Naive thymus-derived CD8-positive, alpha-beta T cell (primary cell): ENCODE measurements around the gene FMO1. TPM values are rescaled to one million over a fixed set of nuclear protein-coding genes. Genes with fewer than 3 reads are reported as not detected.
"Not testable (repeated sequence)": the region's sequence is repeated elsewhere in the genome, so short reads cannot be mapped to it uniquely, and the experiment has no call there.

ENCODE experiments used
- ATAC-seq, 2 donors: fragments of 150-1000 bp; cut with Tn5 transposase in 1 of 2; sonication (Bioruptor Pico), chemical (Tn5 transposase) in 1 of 2; 1 replicate in 1 of 2; 2 replicates in 1 of 2; pipeline ENCODE4 v1.10.0; 2021; ENCODE audit warnings: mild to moderate bottlenecking in 2 of 2, moderate library complexity in 2 of 2
- POLR2A ChIA-PET: fragments of 350-600 bp; sonication (Branson Sonifier 250); formaldehyde crosslinking; loops from one replicate; lab custom pipeline; 2021; ENCODE audit warnings: antibody characterized with exemption; lab: Charles Lee
- DNase-seq, 10 donors: peaks; one replicate each; pipeline versions ENCODE4 v3.0.0 to v3.0.0-alpha.2; 2020 to 2022
- H3K27ac Mint-ChIP-seq, 10 donors: one replicate each; pipeline ENCODE4 v1.8.0; 2020 to 2022; ENCODE audit warnings: mild to moderate bottlenecking in 10 of 10, mixed read lengths in 10 of 10, moderate library complexity in 4 of 10, inconsistent platforms in 1 of 10
- H3K27me3 Mint-ChIP-seq, 5 donors: one replicate each; pipeline ENCODE4 v1.8.0; 2021 to 2022; ENCODE audit warnings: mixed read lengths in 5 of 5
- H3K36me3 Mint-ChIP-seq, 3 donors: one replicate each; pipeline ENCODE4 v1.8.0; 2020 to 2022; ENCODE audit warnings: mixed read lengths in 3 of 3, mild to moderate bottlenecking in 2 of 3, inconsistent platforms in 1 of 3
- H3K4me1 Mint-ChIP-seq, 4 donors: one replicate each; pipeline ENCODE4 v1.8.0; 2021 to 2022; ENCODE audit warnings: mixed read lengths in 4 of 4
- H3K4me3 Mint-ChIP-seq, 10 donors: one replicate each; pipeline ENCODE4 v1.8.0; 2020 to 2022; ENCODE audit warnings: mild to moderate bottlenecking in 10 of 10, mixed read lengths in 10 of 10, moderate library complexity in 6 of 10, inconsistent platforms in 1 of 10
- H3K9me3 Mint-ChIP-seq, 9 donors: one replicate each; pipeline ENCODE4 v1.8.0; 2020 to 2022; ENCODE audit warnings: mixed read lengths in 9 of 9, mild to moderate bottlenecking in 3 of 9, inconsistent platforms in 1 of 9, moderate library complexity in 1 of 9
- polyA plus RNA-seq, 3 donors: library from polyadenylated mRNA; unstranded; fragments of 300-500 nt; fragmentation: Illumina TruSeq; gene quantifications; one replicate each; pipeline ENCODE4 v1.2.3, GENCODE V29; 2021
- total RNA-seq, 8 experiments: library from RNA in 2 of 8; stranded (reverse) in 2 of 8; gene quantifications; one replicate each; pipeline ENCODE4 v1.2.3 and lab custom pipeline; 2021 to 2026

FMO1 gene
- total and polyA plus RNA-seq, 5 experiments from 2014 or later, result not detected

DNA sequence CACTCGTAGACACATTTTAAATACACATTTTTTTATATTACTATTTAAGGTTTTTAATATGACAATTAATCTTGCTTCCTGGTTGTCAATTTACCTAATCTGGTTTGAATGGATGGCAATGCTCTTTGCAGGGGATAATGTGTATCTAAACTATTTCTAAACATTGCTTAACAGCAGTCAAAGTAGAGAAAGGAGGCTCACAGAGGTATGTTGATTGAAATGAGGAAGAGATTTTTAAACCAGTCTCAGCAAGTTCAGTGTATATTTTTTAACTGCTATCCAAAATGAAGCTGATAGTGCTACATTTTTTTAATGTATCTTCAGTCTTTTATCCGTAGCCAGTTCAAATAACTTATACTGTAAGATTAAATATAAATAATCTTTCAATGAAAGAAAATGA is 17.4 kb downstream of the FMO1 start:
- ATAC-seq (no peak), DNase-seq (no peak)
- Mint-ChIP-seq H3K4me1 (no peaks in the 10 kb centered on the region), H3K36me3 (no peaks in the 10 kb centered on the region), H3K27ac (no peak overlapping the region), H3K27me3 (peaks cover 5 to 20% (median 11%) of the 10 kb centered on the region in 5 donors), H3K9me3 (no peaks in the 10 kb centered on the region), H3K4me3 (no peak overlapping the region)
- POLR2A ChIA-PET, result no interaction called here

DNA sequence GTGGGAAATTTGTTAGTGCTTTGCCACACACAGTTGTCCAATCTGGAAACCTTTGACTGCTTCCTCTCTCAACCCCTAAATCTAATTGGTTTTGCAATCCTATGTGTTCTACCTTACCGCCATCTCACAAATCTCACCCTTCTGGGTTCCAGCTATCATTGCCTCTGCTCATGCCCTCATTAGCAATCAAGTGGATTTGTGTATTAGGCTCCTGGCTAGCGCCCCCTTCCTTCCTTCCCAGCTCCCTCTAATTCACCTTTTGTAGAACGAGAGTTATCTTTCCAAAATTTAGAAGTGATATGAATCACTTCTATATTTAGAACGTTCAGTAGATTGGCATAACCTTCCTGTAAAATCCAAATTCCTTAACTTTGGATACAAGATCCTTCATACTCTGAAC is 18.6 kb downstream of the FMO1 start:
- no peak overlapping the region for H3K27ac Mint-ChIP-seq
- no peak overlapping the region for H3K4me3 Mint-ChIP-seq
- no peaks in the 10 kb centered on the region for H3K36me3 Mint-ChIP-seq
- ATAC-seq (no peak), DNase-seq (no peak)
- H3K27me3 Mint-ChIP-seq, result peaks cover 7 to 25% (median 12%) of the 10 kb centered on the region in 5 donors
- no peaks in the 10 kb centered on the region for H3K4me1 Mint-ChIP-seq
- H3K9me3 Mint-ChIP-seq, result peaks cover 0 to 7% (median 0%) of the 10 kb centered on the region in 9 donors
- POLR2A ChIA-PET, result no interaction called here

DNA sequence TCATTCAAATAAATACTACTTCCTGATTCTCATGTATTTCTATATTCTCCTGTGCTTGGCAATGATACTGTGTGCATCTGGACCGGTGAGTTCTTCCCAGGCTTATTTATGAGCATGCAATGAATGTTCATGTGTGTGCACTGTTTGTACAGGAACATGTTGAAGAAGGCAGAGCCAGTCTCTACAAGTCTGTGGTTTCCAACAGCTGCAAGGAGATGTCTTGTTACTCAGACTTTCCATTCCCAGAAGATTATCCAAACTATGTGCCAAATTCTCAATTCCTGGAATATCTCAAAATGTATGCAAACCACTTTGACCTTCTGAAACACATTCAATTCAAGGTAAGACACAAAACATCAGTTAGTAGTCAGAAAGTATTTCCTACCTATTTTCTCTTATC is 19.1 kb downstream of the FMO1 start:
- no peak overlapping the region for H3K27ac Mint-ChIP-seq
- peaks cover 7 to 25% (median 12%) of the 10 kb centered on the region in 5 donors for H3K27me3 Mint-ChIP-seq
- H3K4me3 Mint-ChIP-seq, result no peak overlapping the region
- no peak for DNase-seq
- H3K36me3 Mint-ChIP-seq, result no peaks in the 10 kb centered on the region
- H3K9me3 Mint-ChIP-seq, result peaks cover 0 to 7% (median 0%) of the 10 kb centered on the region in 9 donors
- no peak for ATAC-seq
- POLR2A ChIA-PET, result no interaction called here
- H3K4me1 Mint-ChIP-seq, result no peaks in the 10 kb centered on the region

DNA sequence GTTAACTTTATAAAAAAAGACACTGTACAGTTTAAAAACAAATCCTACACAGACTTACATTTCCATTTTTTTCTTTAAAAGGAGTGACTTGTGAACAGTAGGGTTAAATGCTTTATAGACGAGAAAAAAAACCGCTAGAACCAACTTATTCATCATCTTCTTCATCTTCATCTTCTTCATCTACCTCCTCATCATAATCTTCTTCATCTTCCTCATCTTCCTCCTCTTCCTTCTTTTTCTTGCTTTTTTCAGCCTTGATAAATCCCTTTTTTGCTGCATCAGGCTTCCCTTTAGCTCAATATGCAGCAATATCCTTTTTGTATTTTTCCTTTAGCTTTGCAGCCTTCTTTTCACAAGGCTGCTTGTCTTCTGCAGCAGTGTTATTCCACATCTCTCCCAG is 22.5 kb downstream of the FMO1 start:
- no peaks in the 10 kb centered on the region for H3K4me1 Mint-ChIP-seq
- H3K4me3 Mint-ChIP-seq, result no peak overlapping the region
- H3K9me3 Mint-ChIP-seq, result peaks cover 0 to 7% (median 0%) of the 10 kb centered on the region in 9 donors
- H3K27ac Mint-ChIP-seq, result no peak overlapping the region
- ATAC-seq (no peak), DNase-seq (no peak)
- no peaks in the 10 kb centered on the region for H3K36me3 Mint-ChIP-seq
- POLR2A ChIA-PET, result no interaction called here
- peaks cover 13 to 27% (median 15%) of the 10 kb centered on the region in 5 donors for H3K27me3 Mint-ChIP-seq

DNA sequence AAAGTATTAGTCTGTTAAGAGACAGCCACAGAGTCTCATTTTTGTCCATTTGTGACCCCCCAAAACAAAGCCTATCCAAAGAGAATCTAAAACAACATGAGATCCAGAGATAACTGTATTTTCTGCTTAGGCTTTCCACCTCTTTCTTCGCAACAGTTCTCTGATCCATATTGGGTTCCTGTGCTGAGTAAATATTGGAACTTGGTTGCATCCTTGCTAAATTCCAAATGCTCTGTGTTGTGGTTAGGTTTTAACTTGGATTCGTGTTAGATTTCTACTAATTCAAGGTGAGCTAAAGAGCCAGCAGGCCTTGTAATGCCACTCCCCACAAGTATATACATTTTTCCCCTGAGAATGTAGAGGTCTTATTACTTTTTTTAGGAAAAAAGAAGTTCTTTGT is 29.2 kb downstream of the FMO1 start:
- H3K4me1 Mint-ChIP-seq, result peaks cover 0 to 15% (median 0%) of the 10 kb centered on the region in 4 donors
- DNase-seq, result no peak
- no peak overlapping the region for H3K4me3 Mint-ChIP-seq
- ATAC-seq, result no peak
- POLR2A ChIA-PET, result no interaction called here
- H3K27ac Mint-ChIP-seq, result no peak overlapping the region
- peaks cover 8 to 31% (median 15%) of the 10 kb centered on the region in 5 donors for H3K27me3 Mint-ChIP-seq
- no peaks in the 10 kb centered on the region for H3K36me3 Mint-ChIP-seq
- H3K9me3 Mint-ChIP-seq, result peaks cover 0 to 4% (median 0%) of the 10 kb centered on the region in 9 donors

DNA sequence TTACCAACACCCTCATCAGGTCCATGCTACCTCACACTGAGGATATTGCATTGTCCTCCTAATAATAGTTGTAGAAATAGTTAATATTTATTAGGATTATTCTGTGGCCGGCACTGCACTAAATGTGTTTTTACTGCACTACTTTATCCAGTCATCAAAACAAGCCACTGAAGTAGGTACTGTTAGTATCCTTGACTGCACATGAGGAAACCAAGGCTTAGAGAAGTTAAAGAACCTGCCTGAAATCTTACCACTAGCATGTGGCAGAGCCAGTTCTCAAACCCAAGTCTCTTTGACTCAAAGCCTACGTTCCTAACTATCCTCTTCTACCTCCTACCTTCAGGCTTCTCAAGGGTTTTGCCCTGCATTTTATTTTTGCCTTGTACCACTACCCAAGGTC is 30.9 kb downstream of the FMO1 start:
- Mint-ChIP-seq H3K36me3 (no peaks in the 10 kb centered on the region), H3K27ac (peak overlapping the region in 1 of 10 donors; percentile 17), H3K4me1 (peaks cover 0 to 15% (median 0%) of the 10 kb centered on the region in 4 donors), H3K4me3 (peak overlapping the region in 1 of 10 donors; percentile 1), H3K9me3 (no peaks in the 10 kb centered on the region), H3K27me3 (peaks cover 10 to 31% (median 13%) of the 10 kb centered on the region in 5 donors)
- DNase-seq (no peak), ATAC-seq (no peak)
- POLR2A ChIA-PET, result no interaction called here

DNA sequence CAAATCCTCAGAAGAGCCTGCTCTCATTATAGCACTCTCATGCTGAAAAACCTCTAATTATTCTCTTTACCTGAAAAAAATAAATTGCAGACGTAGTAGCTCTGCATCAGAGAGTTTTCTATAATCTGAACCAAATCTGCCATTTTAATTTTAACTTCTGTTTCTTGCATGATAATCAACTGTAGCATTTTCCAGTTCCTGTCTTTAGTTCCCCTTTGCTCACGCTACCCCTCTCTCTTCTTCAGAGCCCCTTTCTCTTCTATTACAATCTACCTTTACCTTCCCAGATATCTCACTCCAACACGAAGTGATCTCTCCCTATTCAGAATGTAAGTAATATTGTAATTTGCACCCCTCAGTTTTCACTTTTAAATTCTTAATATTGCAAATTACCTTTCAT is 31.4 kb downstream of the FMO1 start:
- no peaks in the 10 kb centered on the region for H3K36me3 Mint-ChIP-seq
- H3K4me1 Mint-ChIP-seq, result peaks cover 0 to 15% (median 0%) of the 10 kb centered on the region in 4 donors
- DNase-seq (no peak), ATAC-seq (no peak)
- POLR2A ChIA-PET, result no interaction called here
- peak overlapping the region in 1 of 10 donors; percentile 17 for H3K27ac Mint-ChIP-seq
- no peaks in the 10 kb centered on the region for H3K9me3 Mint-ChIP-seq
- H3K27me3 Mint-ChIP-seq, result peaks cover 10 to 31% (median 13%) of the 10 kb centered on the region in 5 donors
- H3K4me3 Mint-ChIP-seq, result peak overlapping the region in 1 of 10 donors; percentile 1

DNA sequence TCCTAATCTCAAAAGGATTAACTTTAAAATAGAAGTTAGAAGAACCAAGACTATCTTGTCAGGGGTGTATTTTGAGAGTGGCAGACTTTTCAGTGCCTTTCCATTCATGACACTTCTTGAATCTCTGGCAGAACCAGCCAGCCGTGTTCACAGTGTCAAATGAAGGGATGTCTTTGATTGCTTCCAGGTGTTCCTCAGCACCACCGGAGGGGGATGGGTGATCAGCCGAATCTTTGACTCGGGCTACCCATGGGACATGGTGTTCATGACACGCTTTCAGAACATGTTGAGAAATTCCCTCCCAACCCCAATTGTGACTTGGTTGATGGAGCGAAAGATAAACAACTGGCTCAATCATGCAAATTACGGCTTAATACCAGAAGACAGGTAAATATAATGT is 32.3 kb downstream of the FMO1 start:
- Mint-ChIP-seq H3K27ac (no peak overlapping the region), H3K9me3 (no peaks in the 10 kb centered on the region), H3K27me3 (peaks cover 9 to 31% (median 13%) of the 10 kb centered on the region in 5 donors), H3K4me3 (no peak overlapping the region), H3K36me3 (no peaks in the 10 kb centered on the region), H3K4me1 (peaks cover 0 to 15% (median 0%) of the 10 kb centered on the region in 4 donors)
- POLR2A ChIA-PET, result no interaction called here
- DNase-seq, result no peak
- no peak for ATAC-seq

DNA sequence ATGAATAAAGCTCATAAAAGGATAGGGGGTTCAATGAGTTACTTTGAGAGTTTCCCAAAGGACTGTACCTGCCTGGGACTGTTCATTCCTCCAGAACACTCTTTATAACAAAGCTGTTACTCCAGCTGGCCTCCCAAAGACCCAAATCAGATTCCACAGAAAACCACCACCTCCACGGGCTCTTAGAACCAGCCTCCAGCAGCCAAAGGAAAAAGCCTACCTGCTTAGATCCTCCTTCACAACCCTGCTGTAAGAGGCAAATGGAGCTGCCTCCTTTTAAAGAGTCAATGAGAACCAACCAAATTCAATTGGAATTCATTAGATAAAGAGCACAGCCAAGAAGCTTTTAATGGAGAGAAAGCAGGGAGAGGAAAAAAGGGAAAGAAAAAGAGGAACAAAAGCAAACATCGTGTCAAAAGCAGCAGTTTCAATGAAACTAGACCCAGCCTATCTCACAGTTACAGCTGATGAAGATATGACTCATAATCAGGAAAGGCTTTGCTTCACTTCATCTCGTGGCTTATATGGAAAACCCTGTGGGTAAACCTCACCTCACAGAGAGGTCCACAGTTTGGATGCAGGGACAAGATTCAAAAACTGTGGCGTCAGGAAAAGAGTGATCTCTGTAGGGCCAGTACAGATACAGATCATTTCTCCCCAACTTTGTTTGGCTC is 37.9 kb downstream of the FMO1 start:
- H3K36me3 Mint-ChIP-seq, result no peaks in the 10 kb centered on the region
- DNase-seq (no peak), ATAC-seq (no peak)
- POLR2A ChIA-PET, result no interaction called here
- H3K27ac Mint-ChIP-seq, result no peak overlapping the region
- no peak overlapping the region for H3K4me3 Mint-ChIP-seq
- no peaks in the 10 kb centered on the region for H3K9me3 Mint-ChIP-seq
- H3K27me3 Mint-ChIP-seq, result peaks cover 7 to 22% (median 10%) of the 10 kb centered on the region in 5 donors
- H3K4me1 Mint-ChIP-seq, result peaks cover 0 to 6% (median 0%) of the 10 kb centered on the region in 4 donors

DNA sequence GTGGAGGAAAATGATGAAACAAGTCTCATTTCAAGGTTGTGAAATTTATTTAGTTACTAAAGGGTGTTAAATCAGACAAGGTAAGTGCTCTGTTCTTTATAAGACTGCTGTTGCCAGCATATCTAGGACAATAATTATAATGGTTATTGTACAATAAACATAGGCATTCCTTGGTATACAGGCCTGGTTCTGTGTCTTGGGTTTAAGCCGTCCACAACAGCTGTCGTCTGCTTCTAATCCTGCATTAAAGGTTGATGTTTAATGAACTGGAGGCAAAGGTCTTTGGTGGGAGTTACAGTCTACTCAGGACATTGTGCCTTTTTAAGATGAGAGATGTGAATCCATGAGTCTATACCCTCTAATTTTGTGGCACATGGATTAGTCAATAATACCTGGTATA is 42.3 kb downstream of the FMO1 start:
- peaks cover 0 to 2% (median 0%) of the 10 kb centered on the region in 4 donors for H3K4me1 Mint-ChIP-seq
- no peak overlapping the region for H3K4me3 Mint-ChIP-seq
- POLR2A ChIA-PET, result no interaction called here
- ATAC-seq (no peak), DNase-seq (no peak)
- H3K36me3 Mint-ChIP-seq, result no peaks in the 10 kb centered on the region
- no peaks in the 10 kb centered on the region for H3K9me3 Mint-ChIP-seq
- no peak overlapping the region for H3K27ac Mint-ChIP-seq
- H3K27me3 Mint-ChIP-seq, result peaks cover 6 to 42% (median 11%) of the 10 kb centered on the region in 5 donors

DNA sequence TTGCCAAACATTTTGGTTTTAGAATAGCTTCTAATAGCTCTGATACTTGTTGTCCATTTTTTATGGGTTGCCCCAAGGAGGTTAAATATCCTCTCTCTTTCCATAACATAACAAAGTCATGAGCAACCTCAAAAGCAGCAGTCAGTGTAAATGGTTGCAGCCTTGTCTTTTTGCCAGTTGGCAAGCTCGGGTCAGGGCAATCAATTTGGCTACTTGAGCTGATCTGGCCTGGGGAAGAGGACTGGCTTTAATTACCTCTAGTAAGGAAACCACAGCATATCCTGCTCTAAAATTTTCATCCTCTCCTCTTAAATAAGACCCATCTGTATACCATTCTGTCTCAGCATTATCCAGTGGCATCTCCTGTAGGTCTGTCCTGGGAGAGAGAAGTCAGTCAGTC is 44.5 kb downstream of the FMO1 start:
- POLR2A ChIA-PET, result no interaction called here
- Mint-ChIP-seq H3K4me1 (no peaks in the 10 kb centered on the region), H3K36me3 (no peaks in the 10 kb centered on the region), H3K27ac (no peak overlapping the region), H3K9me3 (peaks cover 0 to 8% (median 0%) of the 10 kb centered on the region in 9 donors), H3K4me3 (no peak overlapping the region), H3K27me3 (peaks cover 4 to 61% (median 12%) of the 10 kb centered on the region in 5 donors)
- ATAC-seq (no peak), DNase-seq (no peak)

DNA sequence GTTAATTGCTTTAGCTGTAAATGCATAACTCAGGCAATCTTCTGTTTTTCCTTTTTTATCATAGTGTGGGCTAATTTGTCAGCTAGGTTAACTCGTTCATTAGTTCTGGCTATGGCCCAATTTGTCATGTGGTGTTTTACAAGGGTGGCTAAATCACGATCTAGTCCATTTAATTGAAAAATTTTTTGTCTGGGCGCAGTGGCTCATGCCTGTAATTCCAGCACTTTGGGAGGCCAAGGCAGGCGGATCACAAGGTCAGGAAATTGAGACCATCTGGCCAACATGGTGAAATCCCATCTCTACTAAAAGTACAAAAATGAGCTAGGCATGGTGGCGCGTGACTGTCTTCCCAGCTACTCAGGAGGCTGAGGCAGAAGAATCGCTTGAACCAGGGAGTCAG is 47.1 kb downstream of the FMO1 start:
- H3K4me3 Mint-ChIP-seq, DNase-seq, POLR2A ChIA-PET, H3K27ac Mint-ChIP-seq, H3K4me1 Mint-ChIP-seq, ATAC-seq: not testable (repeated sequence)
- H3K9me3 Mint-ChIP-seq, result peaks cover 0 to 31% (median 14%) of the 10 kb centered on the region in 9 donors
- peaks cover 8 to 57% (median 14%) of the 10 kb centered on the region in 5 donors for H3K27me3 Mint-ChIP-seq
- peaks cover 0 to 15% (median 2%) of the 10 kb centered on the region in 3 donors for H3K36me3 Mint-ChIP-seq

DNA sequence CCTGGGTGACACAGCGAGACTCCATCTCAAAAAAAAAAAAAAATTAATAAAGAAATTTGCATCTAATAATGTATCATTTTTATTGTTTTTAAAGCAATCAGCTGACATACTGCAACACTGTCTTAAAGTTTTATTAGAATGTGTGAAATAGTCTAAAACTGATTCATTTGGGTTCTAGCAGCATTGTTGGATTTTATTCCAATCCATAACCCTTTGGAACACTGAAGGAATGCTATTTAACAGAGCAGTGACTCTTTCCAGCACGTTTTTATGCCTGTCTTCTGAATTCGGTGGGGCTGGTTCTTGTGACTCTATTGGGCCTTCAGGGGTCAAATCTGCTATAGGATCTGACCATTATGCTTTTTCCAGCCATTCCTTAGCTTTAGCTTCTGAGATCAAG is 47.5 kb downstream of the FMO1 start:
- peaks cover 0 to 35% (median 18%) of the 10 kb centered on the region in 9 donors for H3K9me3 Mint-ChIP-seq
- H3K4me3 Mint-ChIP-seq, result no peak overlapping the region
- no peaks in the 10 kb centered on the region for H3K4me1 Mint-ChIP-seq
- no peak for ATAC-seq
- peaks cover 0 to 17% (median 3%) of the 10 kb centered on the region in 3 donors for H3K36me3 Mint-ChIP-seq
- no peak overlapping the region for H3K27ac Mint-ChIP-seq
- no peak for DNase-seq
- H3K27me3 Mint-ChIP-seq, result peaks cover 8 to 57% (median 14%) of the 10 kb centered on the region in 5 donors
- POLR2A ChIA-PET, result no interaction called here
